Neural cell (in vitro differentiated cells): ENCODE measurements around the gene DIDO1. TPM values are rescaled to one million over a fixed set of nuclear protein-coding genes. Genes with fewer than 3 reads are reported as not detected.

ENCODE experiments used
- H2AFZ ChIP-seq: fragments of 200-600, 300-800 bp; sonication (generic), shearing (Covaris generic); 2 replicates; pipeline ENCODE4 v1.6.0; 2014; ENCODE audit warnings: low read depth, mild to moderate bottlenecking, antibody characterized with exemption, low read length, moderate library complexity
- H3F3A ChIP-seq: fragments of 200-600 bp; shearing (Covaris generic); 2 replicates; pipeline ENCODE4 v1.6.1; 2016; ENCODE audit warnings: mild to moderate bottlenecking, moderate library complexity, mixed read lengths, antibody characterized with exemption, low read length; ENCODE audit not compliant: insufficient read depth, poor library complexity, severe bottlenecking
- H3K27ac ChIP-seq: fragments of 200-600, 300-800 bp; sonication (generic), shearing (Covaris generic); 2 replicates; pipeline ENCODE4 v1.5.1; 2014; ENCODE audit warnings: mild to moderate bottlenecking, low read length, moderate library complexity
- H3K27me3 ChIP-seq: fragments of 300-800, 200-600 bp; sonication (generic), shearing (Covaris generic); 2 replicates; pipeline ENCODE4 v1.6.0; 2014; ENCODE audit warnings: mild to moderate bottlenecking, low read depth, low read length, moderate library complexity; ENCODE audit not compliant: insufficient read depth
- H3K36me3 ChIP-seq: fragments of 300-800, 200-600 bp; sonication (generic), shearing (Covaris generic); 2 replicates; pipeline ENCODE4 v1.5.1; 2014; ENCODE audit warnings: mild to moderate bottlenecking, antibody characterized with exemption, low read length, moderate library complexity; ENCODE audit not compliant: insufficient read depth
- H3K4me2 ChIP-seq: fragments of 300-800, 200-600 bp; sonication (generic), shearing (Covaris generic); 2 replicates; pipeline ENCODE4 v1.6.0; 2014; ENCODE audit warnings: mild to moderate bottlenecking, low read length
- H3K4me3 ChIP-seq: fragments of 300-800, 200-600 bp; sonication (generic), shearing (Covaris generic); 2 replicates; pipeline ENCODE4 v1.5.1; 2014; ENCODE audit warnings: mild to moderate bottlenecking, low read length, moderate library complexity
- H3K79me2 ChIP-seq: fragments of 200-600 bp; shearing (Covaris generic); replicated peaks from 2 replicates; pipeline ENCODE4 v1.6.0; 2014; ENCODE audit warnings: mild to moderate bottlenecking, low read length, moderate library complexity; ENCODE audit not compliant: insufficient read depth
- H3K9ac ChIP-seq: fragments of 300-800, 200-600 bp; sonication (generic), shearing (Covaris generic); 2 replicates; pipeline ENCODE4 v1.6.1; 2016; ENCODE audit warnings: mild to moderate bottlenecking, low read length, mixed read lengths
- H3K9me2 ChIP-seq: fragments of 200-600 bp; shearing (Covaris generic); 2 replicates; pipeline ENCODE4 v1.6.1; 2016; ENCODE audit warnings: mild to moderate bottlenecking, low read length, mixed read lengths; ENCODE audit not compliant: insufficient read depth
- H3K9me3 ChIP-seq: fragments of 200-600, 300-800 bp; sonication (generic), shearing (Covaris generic); 2 replicates; pipeline ENCODE4 v1.6.1; 2016; ENCODE audit warnings: mild to moderate bottlenecking, mixed run types, low read length, moderate library complexity, mixed read lengths
- H4K20me1 ChIP-seq: fragments of 200-600 bp; shearing (Covaris generic); 2 replicates; pipeline ENCODE4 v1.6.1; 2016; ENCODE audit warnings: mild to moderate bottlenecking, mixed run types; ENCODE audit not compliant: insufficient read depth
- CTCF ChIP-seq: fragments of 450-650 bp; IDR thresholded peaks from 2 replicates; pipeline ENCODE4 v1.5.1; 2014; ENCODE audit warnings: antibody characterized with exemption, mild to moderate bottlenecking, moderate library complexity; ENCODE audit not compliant: poor library complexity, severe bottlenecking
- EP300 ChIP-seq: fragments of 450-650 bp; conservative IDR thresholded peaks from 2 replicates; pipeline ENCODE4 v1.6.1; 2014; ENCODE audit warnings: antibody characterized with exemption, mild to moderate bottlenecking, moderate library complexity; ENCODE audit not compliant: poor library complexity, severe bottlenecking
- EZH2 ChIP-seq: fragments of 200-600, 300-800 bp; shearing (Covaris generic), sonication (generic); IDR thresholded peaks from 2 replicates; pipeline ENCODE4 v1.6.1; 2014; ENCODE audit warnings: antibody characterized with exemption, low read length, borderline replicate concordance, mild to moderate bottlenecking; ENCODE audit not compliant: insufficient read depth, poor library complexity, severe bottlenecking
- MXI1 ChIP-seq: fragments of 450-650 bp; conservative IDR thresholded peaks from 2 replicates; pipeline ENCODE4 v1.6.1; 2014; ENCODE audit warnings: antibody characterized with exemption, mild to moderate bottlenecking; ENCODE audit not compliant: poor library complexity, severe bottlenecking
- POLR2AphosphoS5 ChIP-seq: IDR thresholded peaks from 2 replicates; pipeline ENCODE4 v1.6.1; 2012
- RAD21 ChIP-seq: fragments of 450-650 bp; conservative IDR thresholded peaks from 2 replicates; pipeline ENCODE4 v1.6.1; 2014; ENCODE audit warnings: antibody characterized with exemption, mild to moderate bottlenecking, moderate library complexity
- SMC3 ChIP-seq: fragments of 450-650 bp; conservative IDR thresholded peaks from 2 replicates; pipeline ENCODE4 v1.6.1; 2014; ENCODE audit warnings: antibody characterized with exemption, mild to moderate bottlenecking, moderate library complexity; ENCODE audit not compliant: poor library complexity
- TAF1 ChIP-seq: IDR thresholded peaks from 2 replicates; pipeline ENCODE4 v1.6.1; 2012; ENCODE audit warnings: low read depth
- polyA plus RNA-seq: library from polyadenylated mRNA; depleted of rRNA; stranded (reverse); fragments of >200 nt; gene quantifications from 2 replicates; pipeline ENCODE4 v1.2.3, GENCODE V29; 2014
- TF ChIP-seq, protein P1 (sequence below): IDR thresholded peaks from 2 replicates; pipeline ENCODE4 v1.6.1; 2012; ENCODE audit warnings: borderline replicate concordance

The DIDO1 gene
- polyA plus RNA-seq, 1 donor from 2014 or later, result 42.8 TPM

DNA sequence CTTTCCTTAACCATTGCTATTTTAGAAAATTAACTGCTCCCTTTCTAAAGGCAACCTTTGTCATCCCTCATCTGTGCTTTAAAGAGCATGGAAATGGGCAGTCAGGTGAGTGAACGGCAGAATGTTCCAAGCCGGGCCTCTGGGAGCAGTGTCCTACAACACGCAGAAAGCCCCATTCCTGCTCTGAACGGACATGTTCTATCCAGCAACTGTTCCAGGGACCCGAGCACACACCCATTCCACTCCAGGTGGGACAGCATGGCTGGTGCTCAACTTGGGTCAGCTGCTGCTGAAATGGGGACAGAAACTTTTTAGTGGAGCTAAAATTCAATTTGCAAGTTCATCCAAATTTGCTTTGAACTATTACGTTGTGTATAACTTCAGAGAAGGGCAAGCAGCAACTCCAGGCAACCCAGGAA lies 26.7 kb downstream of the DIDO1 start:
- Histone ChIP-seq H3K27ac (no peak overlapping the region), H3K9me3 (no peaks in the 10 kb centered on the region), H4K20me1 (no peaks in the 10 kb centered on the region), H3K27me3 (no peaks in the 10 kb centered on the region), H2AFZ (no peak overlapping the region), H3K4me2 (no peak overlapping the region), H3K9ac (no peak overlapping the region), H3K36me3 (no peaks in the 10 kb centered on the region), H3K79me2 (no peaks in the 10 kb centered on the region), H3K9me2 (no peaks in the 10 kb centered on the region), H3F3A (no peaks in the 10 kb centered on the region), H3K4me3 (peak overlapping the region; percentile 13)
- no peak for TF ChIP-seq EZH2

DNA sequence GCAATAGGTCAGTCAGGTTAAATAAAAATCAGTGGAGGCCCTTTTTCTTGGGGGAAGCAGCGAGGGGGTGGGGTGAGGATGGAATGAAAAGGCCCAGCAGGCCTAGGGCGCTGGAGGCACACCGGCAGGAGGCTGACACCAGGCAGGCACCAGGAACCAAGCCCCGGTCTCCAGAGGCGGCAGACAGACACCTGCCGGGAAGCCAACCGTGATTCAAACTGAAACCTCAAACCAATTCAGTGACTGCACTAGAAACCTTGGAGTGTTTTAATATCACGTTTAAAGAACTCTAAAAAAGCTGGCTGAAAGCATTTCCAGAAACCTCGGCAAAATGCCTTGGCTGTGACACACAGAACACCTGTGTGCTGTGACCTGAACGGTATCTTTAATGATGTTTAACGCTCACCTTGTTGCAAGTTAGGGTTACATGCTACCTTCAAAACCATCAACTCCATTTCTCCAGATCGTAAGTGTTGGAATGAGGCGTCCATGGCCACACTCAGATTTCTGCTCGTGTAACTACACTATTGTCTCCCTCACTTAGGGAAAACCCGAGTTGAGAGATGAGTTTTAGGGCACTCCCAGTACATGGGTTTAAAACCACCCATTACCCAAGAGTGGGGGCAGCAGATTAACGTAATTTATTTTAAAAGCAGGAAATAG lies 27.2 kb downstream of the DIDO1 start:
- Histone ChIP-seq H3K4me3 (no peak overlapping the region), H3K9ac (no peak overlapping the region), H3K27ac (no peak overlapping the region), H3F3A (no peaks in the 10 kb centered on the region), H3K27me3 (no peaks in the 10 kb centered on the region), H3K36me3 (peaks cover 5% of the 10 kb centered on the region), H3K79me2 (no peaks in the 10 kb centered on the region), H2AFZ (no peak overlapping the region), H4K20me1 (no peaks in the 10 kb centered on the region), H3K9me3 (no peaks in the 10 kb centered on the region), H3K9me2 (no peaks in the 10 kb centered on the region), H3K4me2 (no peak overlapping the region)
- TF ChIP-seq SMC3 (no peak), EZH2 (no peak), RAD21 (no peak), CTCF (no peak), MXI1 (no peak), TAF1 (no peak), EP300 (no peak), POLR2AphosphoS5 (no peak)
- TF ChIP-seq, protein P1, sequence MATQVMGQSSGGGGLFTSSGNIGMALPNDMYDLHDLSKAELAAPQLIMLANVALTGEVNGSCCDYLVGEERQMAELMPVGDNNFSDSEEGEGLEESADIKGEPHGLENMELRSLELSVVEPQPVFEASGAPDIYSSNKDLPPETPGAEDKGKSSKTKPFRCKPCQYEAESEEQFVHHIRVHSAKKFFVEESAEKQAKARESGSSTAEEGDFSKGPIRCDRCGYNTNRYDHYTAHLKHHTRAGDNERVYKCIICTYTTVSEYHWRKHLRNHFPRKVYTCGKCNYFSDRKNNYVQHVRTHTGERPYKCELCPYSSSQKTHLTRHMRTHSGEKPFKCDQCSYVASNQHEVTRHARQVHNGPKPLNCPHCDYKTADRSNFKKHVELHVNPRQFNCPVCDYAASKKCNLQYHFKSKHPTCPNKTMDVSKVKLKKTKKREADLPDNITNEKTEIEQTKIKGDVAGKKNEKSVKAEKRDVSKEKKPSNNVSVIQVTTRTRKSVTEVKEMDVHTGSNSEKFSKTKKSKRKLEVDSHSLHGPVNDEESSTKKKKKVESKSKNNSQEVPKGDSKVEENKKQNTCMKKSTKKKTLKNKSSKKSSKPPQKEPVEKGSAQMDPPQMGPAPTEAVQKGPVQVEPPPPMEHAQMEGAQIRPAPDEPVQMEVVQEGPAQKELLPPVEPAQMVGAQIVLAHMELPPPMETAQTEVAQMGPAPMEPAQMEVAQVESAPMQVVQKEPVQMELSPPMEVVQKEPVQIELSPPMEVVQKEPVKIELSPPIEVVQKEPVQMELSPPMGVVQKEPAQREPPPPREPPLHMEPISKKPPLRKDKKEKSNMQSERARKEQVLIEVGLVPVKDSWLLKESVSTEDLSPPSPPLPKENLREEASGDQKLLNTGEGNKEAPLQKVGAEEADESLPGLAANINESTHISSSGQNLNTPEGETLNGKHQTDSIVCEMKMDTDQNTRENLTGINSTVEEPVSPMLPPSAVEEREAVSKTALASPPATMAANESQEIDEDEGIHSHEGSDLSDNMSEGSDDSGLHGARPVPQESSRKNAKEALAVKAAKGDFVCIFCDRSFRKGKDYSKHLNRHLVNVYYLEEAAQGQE, result no peak
